Measurements from ENCODE around the gene DPEP3.

Gene DPEP3

GRCh38 chr16:67928561-67929364 is 51.5 kb downstream of the DPEP3 start:
- DNase-seq = peak; percentile 14 to 44

- DNase-seq = no peak
Observed at GRCh38 chr16:67928147-67928546, 52.2 kb downstream of the DPEP3 start.

GRCh38 chr16:67927131-67927941 is 53.0 kb downstream of the DPEP3 start:
- DNase-seq = no peak

GRCh38 chr16:67926181-67926750 is 54.0 kb downstream of the DPEP3 start:
- DNase-seq = no peak
